ELF-1 (cell line): ENCODE measurements around the gene SPATS1.
"Not testable (repeated sequence)": the region's sequence is repeated elsewhere in the genome, so short reads cannot be mapped to it uniquely, and the experiment has no call there.

Experiments
- DNase-seq: peaks from one replicate; pipeline ENCODE4 v3.0.0-alpha.2; 2016; ENCODE audit warnings: low read depth, low spot score

Gene SPATS1

GRCh38 chr6:44311767-44312166 is 30.7 kb upstream of the SPATS1 start:
- DNase-seq = no peak

DNA sequence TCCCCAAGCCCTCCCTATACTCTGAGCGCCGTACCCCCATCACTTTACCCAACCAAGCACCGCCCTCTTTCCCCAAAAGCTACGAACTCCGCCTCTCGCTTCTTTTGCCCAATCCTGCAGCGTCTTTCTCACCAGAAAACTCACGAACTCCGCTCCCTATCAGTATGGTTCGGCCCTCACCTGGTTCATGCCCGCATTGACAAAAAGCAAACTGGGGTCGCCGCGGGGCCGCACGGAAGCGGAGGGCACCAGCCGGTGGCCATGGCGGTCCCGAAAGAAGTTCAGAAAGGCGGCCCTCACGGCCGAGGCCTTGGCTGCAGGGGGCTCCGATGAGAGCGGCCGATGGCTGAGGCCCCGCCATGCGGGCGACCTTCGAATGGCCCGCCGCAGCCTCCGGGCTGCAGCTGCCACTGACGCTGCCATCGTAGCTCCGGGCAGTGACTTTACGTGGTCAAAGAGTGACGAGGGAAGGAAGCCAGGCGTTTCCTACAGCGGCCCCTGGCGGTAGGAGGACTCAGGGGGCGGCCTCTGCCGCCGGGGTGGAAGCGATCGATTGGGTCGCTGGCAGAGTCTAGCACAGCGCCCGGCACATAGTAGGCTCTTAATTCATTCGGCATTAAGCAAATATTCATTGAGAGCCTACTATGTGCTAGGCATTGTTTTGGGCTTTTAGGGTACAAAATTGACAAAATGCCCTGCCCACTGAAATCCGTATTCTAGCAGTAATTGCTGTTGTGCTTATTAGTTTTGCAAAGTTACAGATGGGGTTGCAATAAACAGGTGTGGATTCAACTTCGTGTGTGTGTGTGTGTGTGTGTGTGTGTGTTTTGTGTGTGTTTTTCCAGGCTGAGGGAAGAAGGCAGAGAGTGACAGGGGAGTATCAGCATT is 29.3 kb upstream of the SPATS1 start, which contains the start of gene AARS2:
Gene AARS2 (minus strand): TSS at position 447 of the 888 bp plus-strand sequence. CDS start 24 bp downstream, at position 423.
- peak; percentile 95 for DNase-seq

GRCh38 chr6:44314657-44315056 is 27.8 kb upstream of the SPATS1 start:
- DNase-seq = not testable (repeated sequence)

GRCh38 chr6:44315516-44315915 is 26.9 kb upstream of the SPATS1 start:
- DNase-seq = no peak

- DNase-seq = no peak
Observed at GRCh38 chr6:44315951-44316350, 26.5 kb upstream of the SPATS1 start.

DNA sequence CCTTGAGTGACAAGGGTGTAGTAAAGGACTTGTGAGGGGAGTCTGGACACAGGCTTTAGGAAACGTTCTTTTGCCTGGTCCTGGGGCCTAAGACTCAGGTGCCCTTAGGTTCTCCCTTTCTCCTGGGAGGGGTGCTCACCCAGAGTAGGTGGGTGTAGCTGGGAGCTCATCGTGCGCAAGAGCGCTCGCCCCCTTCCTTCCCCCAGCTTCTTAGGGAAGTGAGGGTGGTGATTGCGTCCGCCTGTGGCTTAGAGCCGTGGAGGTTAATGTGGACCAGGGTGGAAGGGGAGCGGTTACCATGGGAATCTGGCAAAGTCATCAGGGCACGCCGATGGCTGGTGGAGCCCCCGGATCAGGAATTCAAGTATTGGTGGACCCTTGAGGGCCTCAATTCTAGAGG is 26.0 kb upstream of the SPATS1 start:
- DNase-seq = no peak

GRCh38 chr6:44317136-44317631 is 25.3 kb upstream of the SPATS1 start:
- not testable (repeated sequence) for DNase-seq

GRCh38 chr6:44321210-44321609 is 21.2 kb upstream of the SPATS1 start:
- DNase-seq = no peak

- DNase-seq = no peak
Observed at GRCh38 chr6:44327096-44327495, 15.4 kb upstream of the SPATS1 start.

DNA sequence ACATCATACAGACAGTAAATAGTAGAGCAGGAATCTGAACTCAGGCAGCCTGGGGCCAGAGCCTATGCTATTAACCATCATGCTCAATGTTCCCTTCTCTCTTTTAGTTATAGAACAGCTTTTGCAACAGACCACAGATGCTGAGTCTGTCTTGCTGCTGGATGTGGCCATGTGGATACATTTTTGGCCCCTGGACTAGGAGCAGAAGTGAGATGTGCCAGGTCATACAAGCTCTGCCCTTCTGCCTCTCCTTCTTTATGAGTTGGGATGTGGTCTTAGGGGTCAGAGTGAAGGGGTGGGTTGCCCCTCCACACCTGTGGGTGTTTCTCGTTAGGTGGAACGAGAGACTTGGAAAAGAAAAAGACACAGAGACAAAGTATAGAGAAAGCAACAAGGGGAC is 14.7 kb upstream of the SPATS1 start:
- DNase-seq = peak; percentile 15

- DNase-seq = peak; percentile 26
Observed at GRCh38 chr6:44328203-44328602, 14.2 kb upstream of the SPATS1 start.

DNA sequence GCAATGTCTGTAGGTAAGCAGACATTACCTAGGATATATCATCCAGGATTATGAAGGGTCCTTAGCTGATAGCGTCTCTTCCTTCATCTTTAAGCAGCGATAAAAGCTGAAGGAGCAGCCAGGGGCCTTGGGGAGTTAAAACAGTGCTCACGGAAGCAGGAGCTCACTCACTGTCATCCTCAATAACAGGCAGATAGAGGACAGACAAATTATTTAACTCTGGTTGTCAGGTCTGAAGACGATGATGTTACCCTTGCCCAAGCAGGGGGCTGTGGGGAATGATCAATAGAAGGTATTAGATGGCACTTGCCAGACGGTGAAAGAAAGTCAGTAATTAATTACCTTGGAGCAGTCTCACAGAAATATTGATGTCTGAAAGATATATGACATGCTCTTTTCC is 12.6 kb upstream of the SPATS1 start:
- no peak for DNase-seq

GRCh38 chr6:44332585-44332984 is 9.9 kb upstream of the SPATS1 start:
- DNase-seq = no peak

GRCh38 chr6:44333273-44333919 is 9.1 kb upstream of the SPATS1 start:
- DNase-seq = no peak

DNA sequence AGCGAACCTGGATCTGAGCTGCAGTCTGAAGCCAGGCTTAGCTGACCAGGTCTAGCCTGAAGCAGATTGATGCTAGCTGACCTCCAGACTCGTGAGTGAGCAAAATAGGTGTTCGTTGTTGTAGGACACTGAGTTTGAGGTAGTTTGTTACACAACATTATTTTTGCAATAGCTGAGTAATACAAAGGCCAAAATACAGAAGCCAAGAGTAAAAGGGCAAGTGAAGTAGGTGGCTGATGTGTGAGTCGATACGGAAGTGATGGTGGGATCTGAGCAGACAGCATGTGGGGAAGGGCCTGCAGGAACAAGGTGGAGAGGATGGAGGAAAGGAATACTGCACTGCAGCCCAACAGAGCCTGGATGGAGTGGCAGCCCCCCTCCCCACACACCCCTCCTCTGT is 8.5 kb upstream of the SPATS1 start:
- no peak for DNase-seq

GRCh38 chr6:44335631-44336030 is 6.8 kb upstream of the SPATS1 start:
- no peak for DNase-seq

DNA sequence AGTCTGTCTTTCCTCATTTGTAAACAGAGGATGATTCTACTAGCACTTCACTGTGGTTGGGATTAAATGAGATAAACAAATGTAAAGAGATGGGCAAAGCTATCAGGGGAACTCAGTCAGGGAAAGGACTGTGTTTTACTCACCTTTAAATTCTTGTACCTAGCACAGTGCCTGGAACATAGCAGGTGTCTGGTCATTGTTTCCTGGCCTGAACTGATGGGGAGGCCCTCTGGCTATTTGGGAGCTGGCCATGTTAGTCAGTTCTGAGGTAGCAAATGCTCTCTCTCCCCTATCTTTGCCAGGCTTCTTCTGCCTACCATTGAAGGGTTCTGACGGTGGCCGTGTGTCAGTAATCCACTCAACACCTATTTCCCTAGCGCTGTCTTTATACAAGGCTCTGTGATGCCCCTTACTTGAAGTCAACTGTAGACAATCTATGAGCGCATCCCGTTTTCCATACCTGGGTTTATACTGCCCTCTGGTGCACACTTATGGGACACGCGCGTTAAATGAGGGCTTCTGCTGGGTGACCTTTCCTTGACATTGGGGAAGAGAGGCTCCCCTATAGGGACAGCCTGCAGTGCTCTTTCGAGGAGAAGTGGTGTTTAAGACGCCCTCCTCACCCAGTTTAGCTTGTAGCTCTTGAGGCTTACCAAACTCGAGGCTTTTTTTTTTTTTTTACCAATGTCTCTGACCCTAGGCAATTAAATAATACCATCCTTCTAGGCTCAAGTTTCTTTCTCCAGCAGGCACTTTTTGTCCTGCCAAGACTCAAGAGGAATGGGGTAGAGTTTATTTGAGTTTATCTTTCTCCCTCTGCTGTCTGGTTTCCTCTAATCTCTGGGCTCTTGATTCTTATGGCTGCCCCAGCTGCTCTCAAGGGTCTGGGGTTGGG is 4.0 kb upstream of the SPATS1 start:
- peak; percentile 84 for DNase-seq

GRCh38 chr6:44339301-44339700 is 3.1 kb upstream of the SPATS1 start:
- DNase-seq = no peak

GRCh38 chr6:44339763-44340625 is 2.5 kb upstream of the SPATS1 start:
- DNase-seq = no peak

DNA sequence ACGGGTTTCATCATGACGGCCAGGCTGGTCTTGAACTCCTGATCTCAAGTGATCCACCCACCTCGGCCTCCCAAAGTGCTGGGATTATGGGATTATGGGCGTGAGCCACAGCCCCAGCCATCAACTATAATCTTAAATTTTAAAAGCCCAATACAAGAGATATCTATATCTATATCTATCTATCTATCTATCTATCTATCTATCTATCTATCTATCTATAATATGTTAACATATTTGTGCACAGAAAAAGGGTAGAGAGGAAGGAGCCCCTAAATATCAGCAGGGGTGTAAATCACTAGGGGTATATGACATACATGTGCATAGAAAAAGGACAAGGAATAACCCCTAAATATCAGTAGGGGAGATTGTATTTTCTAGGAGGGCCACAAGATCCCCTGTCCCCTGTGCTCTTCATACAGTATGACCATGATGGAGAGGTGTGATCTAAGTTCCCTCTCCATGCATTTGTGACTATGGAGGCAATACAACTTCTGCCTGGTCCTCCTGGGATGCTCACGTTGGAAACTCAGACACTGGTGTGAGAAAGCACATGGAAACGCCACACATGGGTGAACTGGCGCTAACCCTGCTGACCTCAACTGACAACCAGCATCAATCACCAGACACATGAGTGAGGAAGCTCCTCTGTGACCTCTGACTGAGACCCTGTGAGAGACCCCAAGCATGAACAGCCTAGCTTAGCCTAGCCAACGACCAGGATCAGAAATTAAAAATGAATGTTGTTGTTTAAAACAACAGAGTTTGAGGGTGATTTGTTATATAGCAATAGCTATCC is 1.2 kb upstream of the SPATS1 start:
- DNase-seq = no peak
